ENCODE results near the gene ABCA7.
A peak's percentile ranks its signal among the peaks of the same experiment; 100 is the strongest.

Gene ABCA7, protein sequence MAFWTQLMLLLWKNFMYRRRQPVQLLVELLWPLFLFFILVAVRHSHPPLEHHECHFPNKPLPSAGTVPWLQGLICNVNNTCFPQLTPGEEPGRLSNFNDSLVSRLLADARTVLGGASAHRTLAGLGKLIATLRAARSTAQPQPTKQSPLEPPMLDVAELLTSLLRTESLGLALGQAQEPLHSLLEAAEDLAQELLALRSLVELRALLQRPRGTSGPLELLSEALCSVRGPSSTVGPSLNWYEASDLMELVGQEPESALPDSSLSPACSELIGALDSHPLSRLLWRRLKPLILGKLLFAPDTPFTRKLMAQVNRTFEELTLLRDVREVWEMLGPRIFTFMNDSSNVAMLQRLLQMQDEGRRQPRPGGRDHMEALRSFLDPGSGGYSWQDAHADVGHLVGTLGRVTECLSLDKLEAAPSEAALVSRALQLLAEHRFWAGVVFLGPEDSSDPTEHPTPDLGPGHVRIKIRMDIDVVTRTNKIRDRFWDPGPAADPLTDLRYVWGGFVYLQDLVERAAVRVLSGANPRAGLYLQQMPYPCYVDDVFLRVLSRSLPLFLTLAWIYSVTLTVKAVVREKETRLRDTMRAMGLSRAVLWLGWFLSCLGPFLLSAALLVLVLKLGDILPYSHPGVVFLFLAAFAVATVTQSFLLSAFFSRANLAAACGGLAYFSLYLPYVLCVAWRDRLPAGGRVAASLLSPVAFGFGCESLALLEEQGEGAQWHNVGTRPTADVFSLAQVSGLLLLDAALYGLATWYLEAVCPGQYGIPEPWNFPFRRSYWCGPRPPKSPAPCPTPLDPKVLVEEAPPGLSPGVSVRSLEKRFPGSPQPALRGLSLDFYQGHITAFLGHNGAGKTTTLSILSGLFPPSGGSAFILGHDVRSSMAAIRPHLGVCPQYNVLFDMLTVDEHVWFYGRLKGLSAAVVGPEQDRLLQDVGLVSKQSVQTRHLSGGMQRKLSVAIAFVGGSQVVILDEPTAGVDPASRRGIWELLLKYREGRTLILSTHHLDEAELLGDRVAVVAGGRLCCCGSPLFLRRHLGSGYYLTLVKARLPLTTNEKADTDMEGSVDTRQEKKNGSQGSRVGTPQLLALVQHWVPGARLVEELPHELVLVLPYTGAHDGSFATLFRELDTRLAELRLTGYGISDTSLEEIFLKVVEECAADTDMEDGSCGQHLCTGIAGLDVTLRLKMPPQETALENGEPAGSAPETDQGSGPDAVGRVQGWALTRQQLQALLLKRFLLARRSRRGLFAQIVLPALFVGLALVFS (N-terminal part only)

GRCh38 chr19:1039646-1040475 lies at the start of gene ABCA7:
TSS of gene ABCA7 (plus strand) at chr19:1040107. CDS start at chr19:1041362, 1,255 bp downstream.
- peak; percentile 99 for DNase-seq

- no peak for DNase-seq
Observed at GRCh38 chr19:990119-990571, 49.8 kb upstream of the ABCA7 start.

- DNase-seq, result no peak
Observed at GRCh38 chr19:990746-991145, 49.2 kb upstream of the ABCA7 start.

- no peak for DNase-seq
Observed at GRCh38 chr19:991174-991931, 48.6 kb upstream of the ABCA7 start.

- DNase-seq, result no peak
Observed at GRCh38 chr19:991932-992669, 47.8 kb upstream of the ABCA7 start.

- no peak for DNase-seq
Observed at GRCh38 chr19:992670-993055, 47.2 kb upstream of the ABCA7 start.

GRCh38 chr19:993361-993830 lies 46.5 kb upstream of the ABCA7 start:
- DNase-seq, result no peak

DNA sequence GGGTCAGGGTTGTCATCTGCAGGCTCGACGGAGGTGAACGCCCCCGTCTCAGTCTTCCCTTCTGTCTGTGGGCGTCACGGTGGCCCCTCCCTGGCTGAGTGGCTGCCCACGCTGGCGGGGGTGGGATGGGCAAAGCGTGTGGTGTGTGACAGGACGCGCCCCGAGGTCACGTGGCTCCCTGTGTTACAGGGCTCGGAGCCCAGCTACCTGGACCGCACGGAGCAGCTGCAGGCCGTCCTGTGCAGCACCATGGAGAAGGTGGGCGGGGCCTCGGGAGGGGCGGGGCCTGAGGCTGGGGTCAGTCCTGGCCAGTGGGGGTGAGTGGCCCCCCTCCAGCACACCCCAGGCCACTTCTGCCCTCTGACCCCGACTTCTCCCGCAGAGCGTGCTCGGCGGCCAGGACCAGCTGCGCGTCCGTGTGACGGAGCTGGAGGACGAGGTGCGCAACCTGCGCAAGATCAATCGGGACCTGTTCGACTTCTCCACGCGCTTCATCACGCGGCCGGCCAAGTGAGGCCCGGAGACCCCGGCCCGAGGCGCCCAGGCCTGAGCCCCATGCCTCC lies 46.0 kb upstream of the ABCA7 start:
- DNase-seq, result no peak

GRCh38 chr19:994516-994915 lies 45.4 kb upstream of the ABCA7 start:
- DNase-seq, result no peak

DNA sequence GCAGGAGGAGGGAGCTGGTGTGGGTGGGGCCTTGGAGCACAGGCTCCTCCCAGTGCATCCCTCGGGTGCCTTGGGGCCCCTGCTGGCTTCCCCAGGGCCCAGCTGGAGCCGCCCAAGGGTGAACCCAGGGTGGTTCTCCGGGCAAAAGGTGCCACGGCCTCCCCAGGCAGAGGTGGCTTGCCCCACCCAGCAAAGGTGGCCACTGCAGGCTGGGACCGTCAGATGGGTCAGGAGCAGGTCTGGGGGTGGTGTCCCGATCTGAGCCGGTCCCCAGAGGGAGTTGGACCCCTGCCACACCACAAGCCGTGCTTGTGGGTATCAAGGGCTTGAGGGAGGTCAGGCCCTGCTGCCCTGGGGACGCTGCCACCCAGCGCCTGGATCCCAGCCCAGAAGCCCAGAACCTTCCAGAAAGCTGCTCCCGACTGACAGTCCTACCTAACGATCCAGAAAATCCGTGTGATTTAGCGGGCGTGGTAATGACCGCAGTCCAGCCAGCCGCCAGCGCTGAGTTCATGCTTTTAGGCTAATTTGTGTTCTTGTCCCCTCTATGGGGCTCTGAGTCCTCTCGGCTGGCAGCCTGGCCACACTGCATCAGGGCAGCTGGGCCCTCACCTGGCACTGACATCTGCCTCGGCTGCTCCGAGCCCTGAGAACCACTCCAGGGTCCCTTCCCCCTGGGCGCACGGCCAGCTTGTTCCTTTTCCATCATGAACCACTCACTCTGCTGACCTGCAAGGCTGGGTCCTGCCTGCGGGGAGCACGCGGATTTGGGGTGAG lies 44.7 kb upstream of the ABCA7 start:
- peak; percentile 55 for DNase-seq

- DNase-seq, result peak; percentile 68
Observed at GRCh38 chr19:996051-996838, 43.7 kb upstream of the ABCA7 start.

GRCh38 chr19:998064-998463 lies 41.8 kb upstream of the ABCA7 start:
- DNase-seq, result no peak

GRCh38 chr19:999379-999719 lies 40.6 kb upstream of the ABCA7 start:
- DNase-seq, result no peak

DNA sequence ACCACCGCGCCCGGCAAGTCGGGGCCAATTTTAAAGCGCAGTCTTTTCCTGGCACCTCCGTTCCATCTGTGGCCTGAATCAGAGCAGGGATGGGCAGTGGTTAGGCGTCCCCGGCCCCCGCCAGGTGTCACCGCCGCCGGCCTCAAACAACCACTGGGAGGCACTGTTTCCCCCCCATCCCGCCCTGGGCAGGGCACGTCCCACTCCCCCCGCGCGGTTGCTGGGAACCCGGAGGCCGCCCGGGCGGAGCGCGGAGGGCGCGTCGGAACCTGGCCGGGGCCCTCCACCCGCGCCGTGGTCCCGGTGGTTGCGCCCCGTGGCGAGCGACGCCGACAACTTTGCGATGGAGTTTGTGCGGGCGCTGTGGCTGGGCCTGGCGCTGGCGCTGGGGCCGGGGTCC lies 39.8 kb upstream of the ABCA7 start, which contains the start of gene GRIN3B:
Gene GRIN3B (plus strand): TSS at position 325 of the 400 bp plus-strand sequence. CDS start 19 bp downstream, at position 344.
- no peak for DNase-seq

DNA sequence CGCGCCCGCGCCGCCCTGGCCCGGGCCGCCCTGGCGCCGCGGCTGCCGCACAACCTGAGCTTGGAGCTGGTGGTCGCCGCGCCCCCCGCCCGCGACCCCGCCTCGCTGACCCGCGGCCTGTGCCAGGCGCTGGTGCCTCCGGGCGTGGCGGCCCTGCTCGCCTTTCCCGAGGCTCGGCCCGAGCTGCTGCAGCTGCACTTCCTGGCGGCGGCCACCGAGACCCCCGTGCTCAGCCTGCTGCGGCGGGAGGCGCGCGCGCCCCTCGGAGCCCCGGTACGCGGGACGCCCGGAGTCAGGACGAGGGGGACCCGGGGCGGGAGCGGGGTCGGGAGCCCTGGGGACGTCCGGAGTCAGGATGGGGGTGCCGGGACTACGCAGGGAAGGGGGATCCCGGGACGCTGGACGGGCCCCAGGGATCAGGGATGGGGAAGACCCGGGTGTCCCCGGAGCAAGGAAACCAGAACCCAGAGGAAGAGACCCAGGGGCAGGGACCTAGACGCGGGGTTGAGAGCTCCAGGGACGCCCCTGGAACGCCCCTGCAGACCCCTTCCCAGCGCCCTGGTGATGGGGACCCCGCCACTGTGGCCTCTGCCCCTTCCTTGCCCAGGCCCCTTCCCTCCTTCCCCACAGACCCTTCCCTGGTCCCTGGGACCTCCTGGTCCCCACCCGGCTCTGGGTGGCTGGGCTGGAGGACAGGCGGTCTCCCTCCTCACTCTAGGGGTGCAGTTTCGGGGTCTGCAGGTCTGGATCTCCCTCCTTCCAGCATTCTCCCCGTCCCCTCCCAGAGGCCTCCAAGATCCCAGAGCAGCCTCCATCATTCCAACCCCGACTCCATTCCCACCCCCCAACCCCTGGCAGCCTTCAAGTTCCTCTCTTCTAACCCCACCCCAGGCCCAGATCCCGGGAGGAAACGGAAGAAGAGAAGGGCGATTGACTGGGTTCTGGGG lies 39.0 kb upstream of the ABCA7 start:
- no peak for DNase-seq

DNA sequence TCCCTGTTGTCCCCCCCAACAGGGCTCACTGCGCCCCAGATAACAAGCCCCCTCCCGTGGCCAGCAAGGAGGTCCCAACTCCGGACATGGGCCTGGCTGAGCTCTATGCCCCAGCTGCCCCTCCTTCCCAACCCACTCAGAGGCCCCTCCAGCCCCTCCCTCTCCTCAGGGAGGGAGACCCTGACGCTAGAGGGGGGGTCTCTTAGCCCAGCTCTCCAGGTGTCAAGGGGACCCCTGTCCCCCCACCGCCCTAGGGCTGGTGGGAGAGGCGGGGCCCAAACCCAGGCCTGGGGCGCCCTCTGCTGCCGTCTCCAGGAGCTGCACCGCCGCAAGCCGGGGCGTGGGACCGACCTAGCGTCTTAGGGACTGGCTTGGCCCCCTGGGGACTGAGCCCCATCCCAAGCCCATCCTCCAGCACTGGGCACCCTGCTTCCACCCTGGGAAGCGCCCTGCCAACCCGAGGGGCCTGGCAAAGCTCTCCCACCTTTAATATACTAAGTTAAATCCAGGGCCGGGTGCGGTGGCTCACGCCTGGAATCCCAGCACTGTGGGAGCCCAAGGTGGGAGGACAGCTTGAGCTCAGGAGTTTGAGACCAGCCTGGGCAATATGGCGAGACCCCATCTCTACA lies 38.3 kb upstream of the ABCA7 start:
- DNase-seq, result peak; percentile 7

- no peak for DNase-seq
Observed at GRCh38 chr19:1002600-1002999, 37.3 kb upstream of the ABCA7 start.

Measured in NCI-H2171 treated with DMSO at 0.1 percent for 48 hours (cell line).